SK-N-SH treated with all-trans-retinoic acid at 6 μM for 48 hours (cell line): Measurements from ENCODE around the gene YES1.

Experiments
- ATAC-seq: fragments of 200-7000 bp; cut with Tn5 transposase; 3 replicates; pipeline ENCODE4 v1.9.1; 2020; ENCODE audit warnings: mild to moderate bottlenecking, moderate library complexity
- ARNTL ChIP-seq: fragments of 450-650 bp; formaldehyde crosslinking; IDR thresholded peaks from 2 replicates; pipeline ENCODE4 v1.5.0; 2020; ENCODE audit warnings: low read depth, mild to moderate bottlenecking, moderate library complexity, borderline replicate concordance
- BACH2 ChIP-seq: fragments of 250-450 bp; sonication (Bioruptor Pico); IDR thresholded peaks from 2 replicates; pipeline ENCODE4 v1.9.0; 2021; ENCODE audit warnings: mild to moderate bottlenecking, borderline replicate concordance
- CSDC2 ChIP-seq: fragments of 250-450 bp; sonication (Bioruptor Pico); IDR thresholded peaks from 2 replicates; pipeline ENCODE4 v1.5.0; 2020; ENCODE audit warnings: mild to moderate bottlenecking, moderate library complexity
- ESRRG ChIP-seq: fragments of 250-450 bp; sonication (Bioruptor Pico); IDR thresholded peaks from 2 replicates; pipeline ENCODE4 v1.6.1; 2021; ENCODE audit warnings: mild to moderate bottlenecking
- OSR1 ChIP-seq: fragments of 250-450 bp; sonication (Bioruptor Pico); IDR thresholded peaks from 2 replicates; pipeline ENCODE4 v1.8.0; 2022; ENCODE audit warnings: moderate library complexity, mild to moderate bottlenecking, inconsistent platforms
- PPARA ChIP-seq: fragments of 250-450 bp; sonication (Bioruptor Pico); IDR thresholded peaks from 2 replicates; pipeline ENCODE4 v1.5.0; 2020; ENCODE audit warnings: mild to moderate bottlenecking, borderline replicate concordance
- RARB ChIP-seq: fragments of 250-450 bp; sonication (Bioruptor Pico); IDR thresholded peaks from 2 replicates; pipeline ENCODE4 v1.8.0; 2021; ENCODE audit warnings: mild to moderate bottlenecking, moderate library complexity
- SNAI2 ChIP-seq: fragments of 250-450 bp; sonication (Bioruptor Pico); IDR thresholded peaks from 2 replicates; pipeline ENCODE4 v1.5.0; 2020; ENCODE audit warnings: mild to moderate bottlenecking, moderate library complexity
- TCF4 ChIP-seq: fragments of 250-450 bp; sonication (Bioruptor Pico); IDR thresholded peaks from 2 replicates; pipeline ENCODE4 v1.8.0; 2021; ENCODE audit warnings: mild to moderate bottlenecking, moderate library complexity, borderline replicate concordance
- ZC3H10 ChIP-seq: fragments of 250-450 bp; sonication (Bioruptor Pico); IDR thresholded peaks from 2 replicates; pipeline ENCODE4 v1.5.1; 2021; ENCODE audit warnings: mild to moderate bottlenecking, moderate library complexity
- ZFP3 ChIP-seq: fragments of 250-450 bp; sonication (Bioruptor Pico); IDR thresholded peaks from 2 replicates; pipeline ENCODE4 v1.5.0; 2020; ENCODE audit warnings: mild to moderate bottlenecking, moderate library complexity
- ZFP30 ChIP-seq: fragments of 450-650 bp; formaldehyde crosslinking; IDR thresholded peaks from 2 replicates; pipeline ENCODE4 v1.5.0; 2022; ENCODE audit warnings: mild to moderate bottlenecking, moderate library complexity
- ZNF70 ChIP-seq: fragments of 450-650 bp; formaldehyde crosslinking; IDR thresholded peaks from 2 replicates; pipeline ENCODE4 v1.5.0; 2020; ENCODE audit warnings: mild to moderate bottlenecking, moderate library complexity
- ZNF8 ChIP-seq: fragments of 450-650 bp; formaldehyde crosslinking; IDR thresholded peaks from 2 replicates; pipeline ENCODE4 v1.5.0; 2020; ENCODE audit warnings: mild to moderate bottlenecking, moderate library complexity
- TF ChIP-seq, protein P1 (sequence below): fragments of 250-450 bp; sonication (Bioruptor Pico); IDR thresholded peaks from 2 replicates; pipeline ENCODE4 v1.5.1; 2020; ENCODE audit warnings: low read depth, mild to moderate bottlenecking, moderate library complexity
- TF ChIP-seq, protein P2 (sequence below): fragments of 250-450 bp; sonication (Bioruptor Pico); IDR thresholded peaks from 2 replicates; pipeline ENCODE4 v1.8.0; 2021; ENCODE audit warnings: low read depth, mild to moderate bottlenecking, moderate library complexity, borderline replicate concordance
- TF ChIP-seq, protein P3 (sequence below): fragments of 250-450 bp; sonication (Bioruptor Pico); IDR thresholded peaks from 2 replicates; pipeline ENCODE4 v1.8.0; 2020; ENCODE audit warnings: mild to moderate bottlenecking, moderate library complexity, borderline replicate concordance
- TF ChIP-seq, protein P4 (sequence below): fragments of 250-450 bp; sonication (Bioruptor Pico); IDR thresholded peaks from 2 replicates; pipeline ENCODE4 v1.5.1; 2021; ENCODE audit warnings: mild to moderate bottlenecking, moderate library complexity
- TF ChIP-seq, protein P5 (sequence below): fragments of 250-450 bp; sonication (Bioruptor Pico); IDR thresholded peaks from 2 replicates; pipeline ENCODE4 v1.5.0; 2020; ENCODE audit warnings: mild to moderate bottlenecking, moderate library complexity

YES1 gene

DNA sequence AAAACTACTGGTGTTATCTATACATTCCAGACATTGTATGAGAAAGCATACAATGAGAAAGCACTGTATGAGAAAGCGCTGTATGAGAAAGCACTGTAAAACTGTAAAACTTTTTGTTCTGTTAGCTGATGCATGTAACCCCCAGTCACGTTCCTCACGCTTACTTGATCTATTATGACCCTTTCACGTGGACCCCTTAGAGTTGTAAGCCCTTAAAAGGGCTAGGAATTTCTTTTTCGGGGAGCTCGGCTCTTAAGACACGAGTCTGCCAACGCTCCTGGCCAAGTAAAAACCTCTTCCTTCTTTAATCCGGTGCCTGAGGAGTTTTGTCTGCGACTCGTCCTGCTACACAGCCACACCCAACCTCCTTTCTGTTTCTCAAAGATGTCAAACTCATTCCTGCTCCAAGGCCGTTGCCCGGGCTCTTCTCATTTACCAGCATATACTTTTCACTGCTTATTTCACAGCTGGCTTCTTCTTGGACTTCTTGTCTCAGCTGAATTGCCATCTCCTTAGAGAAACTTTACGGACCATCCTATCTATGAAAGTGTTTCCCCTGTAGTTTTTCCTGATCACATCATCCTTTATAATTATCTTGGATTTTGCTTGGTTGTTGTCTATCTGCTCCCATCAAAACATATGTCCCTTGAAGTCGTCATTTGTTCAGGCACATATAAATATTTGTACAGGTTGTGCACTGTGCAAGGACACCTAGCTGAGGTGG lies 29.8 kb upstream of the YES1 start:
- ATAC-seq = no peak
- TF ChIP-seq, protein P1, sequence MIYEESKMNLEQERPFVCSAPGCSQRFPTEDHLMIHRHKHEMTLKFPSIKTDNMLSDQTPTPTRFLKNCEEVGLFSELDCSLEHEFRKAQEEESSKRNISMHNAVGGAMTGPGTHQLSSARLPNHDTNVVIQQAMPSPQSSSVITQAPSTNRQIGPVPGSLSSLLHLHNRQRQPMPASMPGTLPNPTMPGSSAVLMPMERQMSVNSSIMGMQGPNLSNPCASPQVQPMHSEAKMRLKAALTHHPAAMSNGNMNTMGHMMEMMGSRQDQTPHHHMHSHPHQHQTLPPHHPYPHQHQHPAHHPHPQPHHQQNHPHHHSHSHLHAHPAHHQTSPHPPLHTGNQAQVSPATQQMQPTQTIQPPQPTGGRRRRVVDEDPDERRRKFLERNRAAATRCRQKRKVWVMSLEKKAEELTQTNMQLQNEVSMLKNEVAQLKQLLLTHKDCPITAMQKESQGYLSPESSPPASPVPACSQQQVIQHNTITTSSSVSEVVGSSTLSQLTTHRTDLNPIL = no peak
- no peak for TF ChIP-seq PPARA (CRISPR knock-in tag)
- no peak for TF ChIP-seq RARB
- no peak for TF ChIP-seq TCF4 (CRISPR knock-in tag)
- no peak for TF ChIP-seq SNAI2 (CRISPR knock-in tag)
- no peak for TF ChIP-seq ZNF70 (CRISPR knock-in tag)
- TF ChIP-seq, protein P2, sequence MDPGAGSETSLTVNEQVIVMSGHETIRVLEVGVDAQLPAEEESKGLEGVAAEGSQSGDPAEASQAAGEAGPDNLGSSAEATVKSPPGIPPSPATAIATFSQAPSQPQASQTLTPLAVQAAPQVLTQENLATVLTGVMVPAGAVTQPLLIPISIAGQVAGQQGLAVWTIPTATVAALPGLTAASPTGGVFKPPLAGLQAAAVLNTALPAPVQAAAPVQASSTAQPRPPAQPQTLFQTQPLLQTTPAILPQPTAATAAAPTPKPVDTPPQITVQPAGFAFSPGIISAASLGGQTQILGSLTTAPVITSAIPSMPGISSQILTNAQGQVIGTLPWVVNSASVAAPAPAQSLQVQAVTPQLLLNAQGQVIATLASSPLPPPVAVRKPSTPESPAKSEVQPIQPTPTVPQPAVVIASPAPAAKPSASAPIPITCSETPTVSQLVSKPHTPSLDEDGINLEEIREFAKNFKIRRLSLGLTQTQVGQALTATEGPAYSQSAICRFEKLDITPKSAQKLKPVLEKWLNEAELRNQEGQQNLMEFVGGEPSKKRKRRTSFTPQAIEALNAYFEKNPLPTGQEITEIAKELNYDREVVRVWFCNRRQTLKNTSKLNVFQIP (CRISPR knock-in tag) = no peak
- TF ChIP-seq BACH2 (CRISPR knock-in tag) = no peak
- TF ChIP-seq, protein P3, sequence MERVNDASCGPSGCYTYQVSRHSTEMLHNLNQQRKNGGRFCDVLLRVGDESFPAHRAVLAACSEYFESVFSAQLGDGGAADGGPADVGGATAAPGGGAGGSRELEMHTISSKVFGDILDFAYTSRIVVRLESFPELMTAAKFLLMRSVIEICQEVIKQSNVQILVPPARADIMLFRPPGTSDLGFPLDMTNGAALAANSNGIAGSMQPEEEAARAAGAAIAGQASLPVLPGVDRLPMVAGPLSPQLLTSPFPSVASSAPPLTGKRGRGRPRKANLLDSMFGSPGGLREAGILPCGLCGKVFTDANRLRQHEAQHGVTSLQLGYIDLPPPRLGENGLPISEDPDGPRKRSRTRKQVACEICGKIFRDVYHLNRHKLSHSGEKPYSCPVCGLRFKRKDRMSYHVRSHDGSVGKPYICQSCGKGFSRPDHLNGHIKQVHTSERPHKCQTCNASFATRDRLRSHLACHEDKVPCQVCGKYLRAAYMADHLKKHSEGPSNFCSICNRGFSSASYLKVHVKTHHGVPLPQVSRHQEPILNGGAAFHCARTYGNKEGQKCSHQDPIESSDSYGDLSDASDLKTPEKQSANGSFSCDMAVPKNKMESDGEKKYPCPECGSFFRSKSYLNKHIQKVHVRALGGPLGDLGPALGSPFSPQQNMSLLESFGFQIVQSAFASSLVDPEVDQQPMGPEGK (CRISPR knock-in tag) = no peak
- TF ChIP-seq ARNTL (CRISPR knock-in tag) = no peak
- TF ChIP-seq, protein P4, sequence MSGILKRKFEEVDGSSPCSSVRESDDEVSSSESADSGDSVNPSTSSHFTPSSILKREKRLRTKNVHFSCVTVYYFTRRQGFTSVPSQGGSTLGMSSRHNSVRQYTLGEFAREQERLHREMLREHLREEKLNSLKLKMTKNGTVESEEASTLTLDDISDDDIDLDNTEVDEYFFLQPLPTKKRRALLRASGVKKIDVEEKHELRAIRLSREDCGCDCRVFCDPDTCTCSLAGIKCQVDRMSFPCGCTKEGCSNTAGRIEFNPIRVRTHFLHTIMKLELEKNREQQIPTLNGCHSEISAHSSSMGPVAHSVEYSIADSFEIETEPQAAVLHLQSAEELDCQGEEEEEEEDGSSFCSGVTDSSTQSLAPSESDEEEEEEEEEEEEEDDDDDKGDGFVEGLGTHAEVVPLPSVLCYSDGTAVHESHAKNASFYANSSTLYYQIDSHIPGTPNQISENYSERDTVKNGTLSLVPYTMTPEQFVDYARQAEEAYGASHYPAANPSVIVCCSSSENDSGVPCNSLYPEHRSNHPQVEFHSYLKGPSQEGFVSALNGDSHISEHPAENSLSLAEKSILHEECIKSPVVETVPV (CRISPR knock-in tag) = no peak
- no peak for TF ChIP-seq OSR1 (CRISPR knock-in tag)
- no peak for TF ChIP-seq ESRRG (CRISPR knock-in tag)
- TF ChIP-seq, protein P5, sequence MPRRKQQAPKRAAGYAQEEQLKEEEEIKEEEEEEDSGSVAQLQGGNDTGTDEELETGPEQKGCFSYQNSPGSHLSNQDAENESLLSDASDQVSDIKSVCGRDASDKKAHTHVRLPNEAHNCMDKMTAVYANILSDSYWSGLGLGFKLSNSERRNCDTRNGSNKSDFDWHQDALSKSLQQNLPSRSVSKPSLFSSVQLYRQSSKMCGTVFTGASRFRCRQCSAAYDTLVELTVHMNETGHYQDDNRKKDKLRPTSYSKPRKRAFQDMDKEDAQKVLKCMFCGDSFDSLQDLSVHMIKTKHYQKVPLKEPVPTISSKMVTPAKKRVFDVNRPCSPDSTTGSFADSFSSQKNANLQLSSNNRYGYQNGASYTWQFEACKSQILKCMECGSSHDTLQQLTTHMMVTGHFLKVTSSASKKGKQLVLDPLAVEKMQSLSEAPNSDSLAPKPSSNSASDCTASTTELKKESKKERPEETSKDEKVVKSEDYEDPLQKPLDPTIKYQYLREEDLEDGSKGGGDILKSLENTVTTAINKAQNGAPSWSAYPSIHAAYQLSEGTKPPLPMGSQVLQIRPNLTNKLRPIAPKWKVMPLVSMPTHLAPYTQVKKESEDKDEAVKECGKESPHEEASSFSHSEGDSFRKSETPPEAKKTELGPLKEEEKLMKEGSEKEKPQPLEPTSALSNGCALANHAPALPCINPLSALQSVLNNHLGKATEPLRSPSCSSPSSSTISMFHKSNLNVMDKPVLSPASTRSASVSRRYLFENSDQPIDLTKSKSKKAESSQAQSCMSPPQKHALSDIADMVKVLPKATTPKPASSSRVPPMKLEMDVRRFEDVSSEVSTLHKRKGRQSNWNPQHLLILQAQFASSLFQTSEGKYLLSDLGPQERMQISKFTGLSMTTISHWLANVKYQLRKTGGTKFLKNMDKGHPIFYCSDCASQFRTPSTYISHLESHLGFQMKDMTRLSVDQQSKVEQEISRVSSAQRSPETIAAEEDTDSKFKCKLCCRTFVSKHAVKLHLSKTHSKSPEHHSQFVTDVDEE (CRISPR knock-in tag) = no peak
- no peak for TF ChIP-seq ZNF8
- TF ChIP-seq ZFP3 (CRISPR knock-in tag) = no peak
- no peak for TF ChIP-seq CSDC2 (CRISPR knock-in tag)

DNA sequence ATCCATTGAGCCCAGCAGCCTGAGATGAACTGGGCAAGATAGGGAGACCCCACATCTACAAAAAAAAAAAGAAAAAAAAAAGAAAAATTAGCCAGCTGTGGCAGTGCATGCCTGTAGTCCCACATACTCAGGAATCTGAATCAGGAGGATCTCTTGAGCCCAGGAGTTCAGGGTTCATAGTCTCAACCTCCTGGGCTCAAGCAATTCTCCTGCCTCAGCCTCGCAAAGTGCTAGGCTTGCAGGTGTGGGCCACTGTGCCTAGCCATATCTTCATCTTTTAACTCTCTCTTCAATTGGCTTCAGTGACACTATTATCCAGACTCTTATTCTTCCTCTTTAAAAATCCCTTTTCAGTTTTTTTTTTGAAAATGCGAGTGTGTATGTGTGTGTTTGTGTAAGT lies 28.5 kb upstream of the YES1 start:
- TF ChIP-seq ESRRG (CRISPR knock-in tag) = no peak
- TF ChIP-seq, protein P5 (CRISPR knock-in tag) = no peak
- no peak for ATAC-seq

DNA sequence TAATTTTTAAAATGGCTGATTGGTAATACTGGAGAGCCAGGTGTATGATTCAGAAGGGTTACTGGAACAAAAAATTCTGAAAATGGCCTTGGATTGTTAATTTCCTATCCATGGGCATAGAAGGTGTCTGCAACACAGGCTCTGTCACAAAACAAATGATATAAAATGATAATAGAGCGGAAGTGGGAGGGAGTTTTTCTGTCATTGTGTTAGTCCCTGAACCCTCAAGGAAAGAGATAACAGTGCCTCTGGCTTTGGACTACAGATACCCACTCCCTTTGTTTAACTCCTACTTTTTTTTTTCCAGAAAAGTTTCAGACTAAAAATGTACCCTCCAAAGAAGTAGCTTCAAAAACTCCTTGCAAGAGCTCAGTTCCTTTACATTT lies 28.0 kb upstream of the YES1 start:
- ATAC-seq = no peak
- TF ChIP-seq ZNF70 (CRISPR knock-in tag) = no peak
- no peak for TF ChIP-seq ZFP30 (CRISPR knock-in tag)
- no peak for TF ChIP-seq ESRRG (CRISPR knock-in tag)
- no peak for TF ChIP-seq ZC3H10 (CRISPR knock-in tag)
- TF ChIP-seq, protein P2 (CRISPR knock-in tag) = no peak
- TF ChIP-seq, protein P3 (CRISPR knock-in tag) = no peak
- TF ChIP-seq CSDC2 (CRISPR knock-in tag) = no peak
- TF ChIP-seq PPARA (CRISPR knock-in tag) = no peak
- no peak for TF ChIP-seq ZNF8
- TF ChIP-seq, protein P1 = no peak
